G401.6 (cell line): ENCODE results near the gene AP3S1.
A peak's percentile ranks its signal among the peaks of the same experiment; 100 is the strongest.
"Not testable (repeated sequence)": the region's sequence is repeated elsewhere in the genome, so short reads cannot be mapped to it uniquely, and the experiment has no call there.

Experiments
- FAIRE-seq: peaks from 2 replicates; lab custom pipeline; 2012; peaks lifted over from hg19 to GRCh38; lab: Jason Lieb, UNC

AP3S1 gene

DNA sequence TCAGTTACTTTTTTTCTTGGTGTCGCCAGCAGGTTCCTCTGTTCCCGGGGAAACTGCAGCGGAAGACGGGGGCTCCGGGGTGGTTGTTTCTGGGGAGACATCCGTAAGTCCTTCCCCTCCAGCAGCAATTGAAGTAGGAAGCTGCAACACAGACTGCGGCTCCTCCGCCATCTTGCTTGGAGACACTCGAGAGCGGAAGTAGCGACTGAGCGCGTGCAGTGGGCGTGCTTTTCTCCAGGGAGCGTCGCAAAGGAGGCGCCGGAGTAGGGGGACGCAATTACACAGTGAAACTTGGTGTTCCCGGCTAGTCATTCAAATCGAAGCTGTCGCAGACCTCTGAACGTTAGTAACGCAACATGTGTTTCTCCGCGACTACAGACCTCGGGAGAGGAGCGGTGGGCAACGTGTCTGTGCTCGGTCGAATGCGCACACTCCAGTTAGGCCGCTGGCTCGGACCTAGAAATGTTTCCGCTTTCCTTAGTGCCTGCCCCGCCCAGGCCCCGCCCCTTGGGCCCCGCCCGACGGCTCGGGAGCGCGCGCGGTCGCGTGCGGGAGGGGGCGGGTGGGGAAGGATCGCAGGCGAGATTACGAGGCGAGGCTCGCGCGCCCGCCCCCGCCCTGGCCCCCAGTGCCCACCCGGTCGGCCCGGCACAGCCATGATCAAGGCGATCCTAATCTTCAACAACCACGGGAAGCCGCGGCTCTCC lies at the start of gene AP3S1, which contains the start of gene ATG12:
AP3S1 (plus strand) TSS at position 554 of the 707 bp plus-strand sequence; CDS start at position 657, 103 bp downstream.
ATG12 (minus strand) TSS at position 184 of the 707 bp plus-strand sequence; CDS start at position 171, 13 bp downstream.
- peak; percentile 69 for FAIRE-seq

GRCh38 chr5:115795700-115796099 lies 46.0 kb upstream of the AP3S1 start:
- FAIRE-seq, result no peak

- FAIRE-seq, result no peak
Observed at GRCh38 chr5:115796656-115797055, 45.1 kb upstream of the AP3S1 start.

GRCh38 chr5:115798252-115798651 lies 43.5 kb upstream of the AP3S1 start:
- FAIRE-seq, result no peak

- no peak for FAIRE-seq
Observed at GRCh38 chr5:115800108-115800507, 41.6 kb upstream of the AP3S1 start.

- no peak for FAIRE-seq
Observed at GRCh38 chr5:115801152-115801551, 40.6 kb upstream of the AP3S1 start.

DNA sequence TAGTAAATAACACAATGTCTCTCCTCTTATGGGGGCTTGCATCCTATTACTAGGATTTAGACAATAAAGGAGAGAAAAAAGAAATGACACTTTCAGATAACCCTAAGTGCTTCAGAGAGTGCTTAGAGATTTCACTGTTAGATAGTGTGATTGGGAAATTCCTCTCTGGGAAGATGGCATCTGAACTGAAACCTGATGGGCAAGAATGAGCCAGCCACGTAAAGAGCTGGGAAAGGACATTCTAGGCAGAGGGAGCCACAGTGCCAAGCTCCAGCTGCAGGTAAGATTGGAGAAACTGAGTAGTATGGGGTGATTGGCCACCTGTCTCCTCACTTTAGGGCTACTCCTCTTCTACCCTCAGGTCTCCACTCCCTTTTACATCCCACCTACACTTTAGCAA lies 39.8 kb upstream of the AP3S1 start:
- no peak for FAIRE-seq

- FAIRE-seq, result no peak
Observed at GRCh38 chr5:115806986-115807653, 34.6 kb upstream of the AP3S1 start.

DNA sequence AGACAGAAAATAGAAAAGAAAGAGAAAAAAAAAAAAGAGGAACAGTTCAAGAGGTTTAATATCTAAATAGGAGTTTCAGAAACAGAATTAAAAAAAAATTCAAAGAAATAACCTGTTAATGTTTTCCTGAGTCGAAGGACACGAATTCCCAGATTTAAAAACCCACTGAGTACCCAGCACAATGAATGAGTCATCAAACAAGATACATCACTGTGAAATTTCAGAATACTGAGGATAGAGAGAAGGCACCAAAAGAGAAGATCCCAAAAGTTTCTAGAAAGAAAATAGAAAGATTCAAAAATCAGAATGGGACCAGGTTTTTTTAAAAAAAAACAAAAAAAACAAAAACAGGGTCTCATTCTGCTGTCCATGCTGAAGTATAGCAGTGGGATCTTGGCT lies 34.1 kb upstream of the AP3S1 start:
- FAIRE-seq, result no peak

DNA sequence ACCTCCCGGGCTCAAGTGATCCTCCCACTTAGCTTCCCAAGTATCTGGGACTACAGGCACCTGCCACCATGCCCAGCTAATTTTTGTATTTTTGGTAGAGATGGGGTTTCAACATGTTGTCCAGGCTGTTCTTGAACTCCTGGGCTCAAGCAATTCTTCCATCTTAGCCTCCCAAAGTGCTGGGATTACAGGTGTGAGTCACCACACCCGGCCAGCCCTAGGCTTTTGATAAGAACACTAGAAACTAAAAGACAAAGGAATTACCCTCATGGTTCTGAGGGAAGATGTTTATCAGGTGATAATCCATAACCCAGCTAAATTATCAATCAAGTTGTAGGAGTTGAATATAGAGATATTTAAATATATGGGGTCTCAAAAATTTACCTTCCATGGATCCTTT lies 33.7 kb upstream of the AP3S1 start:
- FAIRE-seq, result not testable (repeated sequence)

GRCh38 chr5:115809946-115810345 lies 31.8 kb upstream of the AP3S1 start:
- FAIRE-seq, result no peak

- no peak for FAIRE-seq
Observed at GRCh38 chr5:115810761-115811160, 31.0 kb upstream of the AP3S1 start.

- no peak for FAIRE-seq
Observed at GRCh38 chr5:115811406-115811805, 30.3 kb upstream of the AP3S1 start.

DNA sequence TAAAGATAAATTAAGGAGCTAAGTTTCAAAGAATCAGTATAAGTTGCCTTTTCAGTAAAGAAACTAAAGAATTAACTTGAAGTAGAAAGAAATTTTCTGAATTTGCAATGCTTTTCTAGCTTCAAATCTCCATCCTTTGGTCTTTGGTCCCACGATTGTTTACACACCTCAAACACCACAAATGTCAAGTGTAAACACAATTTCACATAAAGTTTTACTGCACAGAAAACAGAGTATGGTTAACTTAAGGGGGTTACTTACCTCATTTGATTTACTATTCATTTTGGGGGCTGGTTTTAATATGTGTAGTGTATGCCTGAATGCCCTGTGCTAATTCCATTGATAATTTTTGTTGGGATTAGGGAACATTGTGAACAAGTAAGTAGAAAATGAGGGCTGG lies 29.4 kb upstream of the AP3S1 start:
- FAIRE-seq, result no peak

GRCh38 chr5:115813719-115814118 lies 28.0 kb upstream of the AP3S1 start:
- FAIRE-seq, result no peak

DNA sequence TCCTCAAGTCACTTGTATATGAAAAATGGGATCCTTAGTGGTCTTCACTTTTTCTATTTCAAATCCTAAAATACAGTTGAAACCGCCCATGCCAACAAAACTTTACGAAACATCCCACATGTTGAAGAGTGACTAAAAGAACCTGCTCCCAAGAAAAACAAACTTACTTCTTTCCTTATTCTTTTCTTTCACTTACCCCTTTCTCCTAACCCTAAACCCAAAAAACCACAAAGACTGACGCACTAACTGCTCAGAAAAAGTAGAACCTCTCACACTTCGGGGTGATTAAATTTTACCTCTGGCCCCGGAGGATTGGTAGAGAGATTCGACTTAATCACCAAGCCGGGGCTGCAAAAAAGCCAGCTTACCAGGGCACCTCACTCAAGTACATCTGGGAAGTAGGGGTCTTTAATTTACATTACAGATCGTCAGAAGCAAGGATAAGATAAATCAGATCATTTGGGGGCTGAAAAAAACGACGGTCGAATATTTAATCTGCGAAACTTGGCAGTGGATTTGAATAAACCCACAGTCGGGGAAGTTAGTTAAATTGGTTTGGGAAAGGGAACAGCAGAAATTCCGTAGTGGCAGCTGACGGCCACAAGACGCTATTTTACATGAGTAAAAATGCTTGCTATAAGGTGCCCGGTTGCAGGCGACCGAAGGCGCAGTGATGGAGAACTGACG lies 26.6 kb upstream of the AP3S1 start:
- FAIRE-seq, result no peak

DNA sequence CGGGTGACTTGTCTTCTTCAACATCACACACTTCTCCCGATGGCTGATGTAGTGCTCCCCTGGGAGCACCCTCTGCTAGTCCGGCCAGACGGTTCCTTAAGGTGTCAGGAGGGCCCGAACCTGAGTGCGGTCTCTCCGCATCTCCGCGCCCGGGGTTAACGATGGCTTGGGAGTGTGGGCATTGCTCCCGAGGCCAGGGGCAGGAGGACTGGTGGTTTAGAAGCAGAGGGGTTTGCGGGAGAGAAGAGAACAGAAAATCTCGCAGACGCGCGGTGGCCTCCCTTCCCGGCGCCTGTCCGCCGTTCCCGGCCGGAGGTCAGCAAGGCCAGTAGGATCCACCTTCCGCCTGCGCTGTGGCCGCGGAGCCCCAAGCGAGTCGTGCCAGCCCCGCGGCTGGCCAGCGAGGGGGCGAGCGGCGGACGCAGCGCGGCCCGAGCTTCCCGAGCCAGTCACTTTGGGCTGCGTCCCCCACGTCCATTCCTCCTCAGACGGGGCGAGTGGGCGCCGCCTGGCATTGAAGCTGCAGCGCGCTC lies 26.0 kb upstream of the AP3S1 start:
- no peak for FAIRE-seq

DNA sequence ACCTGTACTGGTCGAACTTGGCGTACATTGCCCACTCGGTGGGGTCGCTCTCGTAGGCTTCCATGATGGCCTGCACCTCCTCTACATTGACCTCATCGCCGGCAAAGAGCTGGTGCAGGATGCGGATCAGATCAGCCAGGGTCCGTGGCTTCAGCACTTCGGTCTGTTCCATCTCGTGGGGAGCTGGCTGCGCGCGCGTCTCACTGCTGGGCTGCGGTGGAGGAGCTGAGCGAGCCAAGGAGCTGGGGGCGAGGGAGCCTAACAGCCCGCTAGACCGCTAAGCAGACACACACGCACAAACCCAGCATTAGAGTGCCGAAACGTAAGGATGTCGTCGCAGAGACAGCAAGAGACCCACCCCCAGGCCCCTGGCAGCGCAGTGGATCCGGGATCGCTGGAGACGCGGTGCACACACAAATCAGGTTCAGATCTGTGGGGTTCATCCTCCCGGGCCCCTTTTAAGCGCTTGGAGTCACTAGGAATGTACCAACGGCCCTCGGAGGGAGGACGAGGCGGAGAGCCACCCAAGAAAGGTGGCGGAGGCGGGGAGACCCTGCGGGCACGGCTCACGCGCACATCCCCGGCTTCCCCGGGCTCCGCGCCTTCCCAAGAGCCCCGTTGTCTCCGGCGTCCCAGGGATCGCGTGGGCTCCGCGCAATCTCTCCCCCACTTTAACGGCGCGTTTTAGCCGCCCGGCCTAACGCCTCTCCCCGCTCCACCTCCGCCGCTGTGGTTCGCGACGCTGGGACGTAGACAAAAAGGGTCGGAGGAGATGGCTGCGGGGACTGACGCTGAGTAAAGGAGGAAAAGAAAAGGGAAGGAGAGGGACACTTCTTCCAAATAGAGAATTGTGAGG lies 25.3 kb upstream of the AP3S1 start, which contains the start of gene CDO1:
CDO1 (minus strand) TSS at position 434 of the 856 bp plus-strand sequence; CDS start at position 172, 262 bp downstream.
- FAIRE-seq, result no peak

- no peak for FAIRE-seq
Observed at GRCh38 chr5:115817386-115817785, 24.3 kb upstream of the AP3S1 start.

DNA sequence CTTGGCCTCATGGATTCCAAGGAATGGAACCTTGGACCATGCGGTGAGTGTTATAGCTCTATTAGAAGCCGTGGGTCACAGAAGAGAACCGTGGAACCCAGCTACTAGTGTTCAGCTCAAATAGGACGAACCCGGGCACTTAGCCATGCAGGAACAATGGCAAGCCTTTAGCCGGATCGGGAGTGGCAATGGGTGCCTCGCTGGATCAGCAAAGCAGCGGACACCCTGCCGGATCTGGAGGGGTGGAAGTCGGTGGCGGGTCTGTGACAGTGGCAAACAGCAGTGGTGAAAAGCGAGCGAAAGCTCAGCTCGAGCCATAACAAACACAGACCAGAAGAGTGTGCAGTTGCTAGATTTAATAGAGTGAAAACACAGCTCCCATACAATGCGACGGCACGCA lies 22.9 kb upstream of the AP3S1 start:
- no peak for FAIRE-seq

DNA sequence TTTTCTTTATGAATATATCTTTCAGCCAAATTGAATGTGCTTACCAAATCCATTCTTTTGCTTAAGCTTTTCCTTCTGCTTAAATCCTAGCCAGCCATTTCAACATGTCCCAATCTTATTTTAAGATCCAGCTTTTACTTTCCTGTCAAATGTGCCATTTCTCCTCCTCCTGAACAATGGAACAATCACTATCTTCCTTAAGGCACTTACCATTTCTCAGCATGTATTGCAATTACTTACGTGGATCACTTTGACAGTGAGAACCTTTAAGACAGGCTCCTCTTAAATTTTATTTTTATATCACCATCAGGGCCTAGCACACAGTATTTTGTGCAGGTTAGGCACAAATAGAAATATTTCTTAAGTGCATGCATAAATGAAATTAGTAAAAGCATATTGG lies 20.9 kb upstream of the AP3S1 start:
- no peak for FAIRE-seq

DNA sequence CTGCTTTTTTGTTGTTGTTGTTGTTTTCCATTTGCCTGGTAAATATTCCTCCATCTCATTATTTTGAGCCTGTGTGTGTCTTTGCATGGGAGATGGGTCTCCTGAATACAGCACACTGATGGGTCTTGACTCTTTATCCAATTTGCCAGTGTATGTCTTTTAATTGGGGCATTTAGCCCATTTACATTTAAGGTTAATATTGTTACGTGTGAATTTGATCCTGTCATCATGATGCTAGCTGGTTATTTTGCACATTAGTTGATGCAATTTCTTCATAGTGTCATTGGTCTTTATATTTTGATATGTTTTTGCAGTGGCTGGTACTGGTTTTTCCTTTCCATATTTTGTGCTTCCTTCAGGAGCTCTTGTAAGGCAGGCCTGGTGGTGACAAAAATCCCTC lies 16.8 kb upstream of the AP3S1 start:
- not testable (repeated sequence) for FAIRE-seq
